Natural killer cell (primary cell): ENCODE results near the gene TSC22D1. TPM values are rescaled to one million over a fixed set of nuclear protein-coding genes. Genes with fewer than 3 reads are reported as not detected.

Source experiments
- ATAC-seq, 3 donors: fragments of 150-1000 bp in 2 of 3; fragments of 200-7000 bp in 1 of 3; cut with Tn5 transposase; 1 replicate in 1 of 3; 2 replicates in 2 of 3; pipeline ENCODE4 v1.10.0; 2021; ENCODE audit warnings: mild to moderate bottlenecking in 2 of 3, moderate library complexity in 2 of 3
- DNase-seq, 2 donors: peaks; one replicate each; pipeline versions ENCODE4 v3.0.0 to v3.0.0-alpha.2; 2013 to 2021; ENCODE audit warnings: mixed read lengths in 1 of 2
- H3K27ac ChIP-seq: one replicate; pipeline ENCODE4 v1.5.1; 2013; ENCODE audit warnings: mild to moderate bottlenecking, low read length
- H3K27me3 ChIP-seq: one replicate; pipeline ENCODE4 v1.6.1; 2013; ENCODE audit warnings: low read length; ENCODE audit not compliant: control insufficient read depth, insufficient read depth
- H3K36me3 ChIP-seq: one replicate; pipeline ENCODE4 v1.6.1; 2013; ENCODE audit warnings: low read length; ENCODE audit not compliant: control insufficient read depth, insufficient read depth
- H3K4me1 ChIP-seq: one replicate; pipeline ENCODE4 v1.6.1; 2013; ENCODE audit warnings: low read length; ENCODE audit not compliant: control insufficient read depth, insufficient read depth
- H3K4me3 ChIP-seq: one replicate; pipeline ENCODE4 v1.5.1; 2013; ENCODE audit warnings: low read length
- H3K9me3 ChIP-seq: one replicate; pipeline ENCODE4 v1.6.1; 2013; ENCODE audit warnings: low read length; ENCODE audit not compliant: control insufficient read depth, insufficient read depth
- H3K27ac Mint-ChIP-seq, 2 donors: one replicate each; pipeline ENCODE4 v1.8.0; 2022; ENCODE audit warnings: mild to moderate bottlenecking in 2 of 2, mixed read lengths in 2 of 2, moderate library complexity in 1 of 2
- H3K27me3 Mint-ChIP-seq, 2 donors: one replicate each; pipeline ENCODE4 v1.8.0; 2022; ENCODE audit warnings: low read depth in 2 of 2, mixed read lengths in 2 of 2
- H3K36me3 Mint-ChIP-seq: one replicate; pipeline ENCODE4 v1.8.0; 2022; ENCODE audit warnings: mixed read lengths
- H3K4me1 Mint-ChIP-seq, 2 donors: one replicate each; pipeline ENCODE4 v1.8.0; 2022; ENCODE audit warnings: mixed read lengths in 2 of 2
- H3K4me3 Mint-ChIP-seq: one replicate; pipeline ENCODE4 v1.8.0; 2022; ENCODE audit warnings: mild to moderate bottlenecking, moderate library complexity, mixed read lengths
- H3K9me3 Mint-ChIP-seq, 2 donors: one replicate each; pipeline ENCODE4 v1.8.0; 2022; ENCODE audit warnings: mixed read lengths in 2 of 2
- WGBS: methylation state at CpG from one replicate; pipeline ENCODE4 v1.1.7; 2013; ENCODE audit warnings: missing lambda C conversion rate; ENCODE audit not compliant: insufficient coverage; 5-methylcytosine and 5-hydroxymethylcytosine counted together
- intact Hi-C: fragments of 100-400 bp; cut with micrococcal nuclease; formaldehyde crosslinking; loops from one replicate; pipeline ENCODE4 v1.14.2; 2022
- total RNA-seq, 4 donors: library from RNA; stranded (reverse); fragments of 120-200 nt in 1 of 4; gene quantifications; one replicate each; pipeline versions ENCODE4 v1.2.3 to v1.2.4, GENCODE V29; 2013 to 2022
- TF ChIP-seq, protein P1 (sequence below): fragments of 200-600 bp; IDR thresholded peaks from one replicate; pipeline ENCODE4 v1.8.0; 2022; ENCODE audit warnings: antibody characterized with exemption

Gene TSC22D1
- total RNA-seq, 3 donors from 2014 or later (not counting 1 experiment from before 2014, with no cell fraction given), result 44.3 to 54.4 (median 44.6) TPM

DNA sequence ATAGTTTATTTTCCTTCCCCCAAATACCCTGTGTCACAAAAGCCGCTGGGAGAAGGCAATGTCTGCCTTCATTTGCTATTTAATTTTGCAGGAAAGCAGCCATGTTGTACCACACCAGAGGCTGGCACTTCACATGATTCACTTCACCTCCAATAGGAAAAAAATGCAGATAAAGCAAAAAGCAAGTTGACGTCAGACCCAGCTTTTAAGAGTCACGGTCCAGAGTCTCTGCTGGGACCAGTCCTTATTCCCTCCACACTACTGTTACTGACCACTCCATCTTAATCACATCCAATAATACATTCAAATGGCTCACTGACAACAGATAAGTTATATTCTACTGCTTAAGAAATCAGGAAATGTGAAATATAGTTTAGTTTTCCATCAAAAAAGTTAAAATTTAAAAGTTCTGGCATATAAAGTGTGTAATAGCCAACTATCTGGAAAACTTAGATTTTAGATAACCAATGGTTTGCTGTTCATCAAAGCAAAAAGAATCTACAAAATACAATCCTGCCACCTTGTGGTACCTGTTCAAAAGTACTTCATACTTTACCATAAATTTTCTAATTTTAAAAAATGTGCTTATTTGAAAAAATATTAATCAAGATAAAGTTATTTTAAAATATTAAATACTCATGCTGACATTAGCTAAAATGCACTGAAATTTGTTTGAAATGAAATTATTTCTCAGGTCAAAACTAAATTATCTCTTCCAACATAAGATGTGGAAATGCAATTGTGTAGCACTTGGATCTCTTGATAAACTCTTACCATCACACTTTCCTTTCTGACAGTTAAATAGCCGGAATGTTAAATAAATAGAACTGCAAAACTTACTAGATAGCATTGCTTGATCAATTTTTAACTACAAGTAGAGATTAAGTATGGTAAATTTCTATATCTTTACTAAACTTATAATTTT lies 105.2 kb downstream of the TSC22D1 start:
- Histone ChIP-seq H3K4me3 (no peak overlapping the region), H3K36me3 (no peaks in the 10 kb centered on the region), H3K27me3 (no peaks in the 10 kb centered on the region), H3K27ac (no peak overlapping the region), H3K4me1 (no peaks in the 10 kb centered on the region), H3K9me3 (no peaks in the 10 kb centered on the region)
- no peaks in the 10 kb centered on the region for H3K36me3 Mint-ChIP-seq
- TF ChIP-seq, protein P1, sequence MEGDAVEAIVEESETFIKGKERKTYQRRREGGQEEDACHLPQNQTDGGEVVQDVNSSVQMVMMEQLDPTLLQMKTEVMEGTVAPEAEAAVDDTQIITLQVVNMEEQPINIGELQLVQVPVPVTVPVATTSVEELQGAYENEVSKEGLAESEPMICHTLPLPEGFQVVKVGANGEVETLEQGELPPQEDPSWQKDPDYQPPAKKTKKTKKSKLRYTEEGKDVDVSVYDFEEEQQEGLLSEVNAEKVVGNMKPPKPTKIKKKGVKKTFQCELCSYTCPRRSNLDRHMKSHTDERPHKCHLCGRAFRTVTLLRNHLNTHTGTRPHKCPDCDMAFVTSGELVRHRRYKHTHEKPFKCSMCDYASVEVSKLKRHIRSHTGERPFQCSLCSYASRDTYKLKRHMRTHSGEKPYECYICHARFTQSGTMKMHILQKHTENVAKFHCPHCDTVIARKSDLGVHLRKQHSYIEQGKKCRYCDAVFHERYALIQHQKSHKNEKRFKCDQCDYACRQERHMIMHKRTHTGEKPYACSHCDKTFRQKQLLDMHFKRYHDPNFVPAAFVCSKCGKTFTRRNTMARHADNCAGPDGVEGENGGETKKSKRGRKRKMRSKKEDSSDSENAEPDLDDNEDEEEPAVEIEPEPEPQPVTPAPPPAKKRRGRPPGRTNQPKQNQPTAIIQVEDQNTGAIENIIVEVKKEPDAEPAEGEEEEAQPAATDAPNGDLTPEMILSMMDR, result peak; percentile 54
- peaks cover 0 to 4% of the 10 kb centered on the region in 2 donors for H3K4me1 Mint-ChIP-seq
- intact Hi-C loops, result loop anchor here (1.0 kb wide), 2 partner anchors 421 to 566 kb away; no protein-coding TSS in a partner anchor
- H3K27me3 Mint-ChIP-seq, result no peaks in the 10 kb centered on the region
- WGBS, result 73% methylated on average over 3 of the region's 4 CpGs
- ATAC-seq, result no peak
- H3K4me3 Mint-ChIP-seq, result no peak overlapping the region
- peak in 1 of 2 donors; percentile 59 for DNase-seq
- no peak overlapping the region for H3K27ac Mint-ChIP-seq
- no peaks in the 10 kb centered on the region for H3K9me3 Mint-ChIP-seq

DNA sequence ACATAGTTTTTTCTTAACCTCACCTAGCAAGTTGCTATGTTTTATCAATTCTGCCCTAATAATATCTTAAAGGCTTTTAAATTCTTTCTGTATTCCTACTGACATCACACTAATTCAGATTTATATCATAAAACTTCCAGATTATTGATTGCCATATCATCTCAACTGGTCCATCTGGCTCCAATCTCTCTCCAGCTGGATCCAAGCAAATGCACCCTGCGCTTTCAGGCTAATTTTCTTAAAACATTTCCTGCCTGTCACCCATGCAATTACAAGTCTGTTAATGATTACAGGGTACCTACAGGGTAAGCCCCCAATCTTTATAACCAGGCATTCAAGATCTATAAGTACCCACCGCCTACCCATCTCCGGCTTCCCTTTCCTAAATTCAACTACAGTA lies 107.3 kb downstream of the TSC22D1 start:
- no peaks in the 10 kb centered on the region for H3K36me3 Mint-ChIP-seq
- ATAC-seq, result no peak
- H3K4me1 ChIP-seq, result no peaks in the 10 kb centered on the region
- no peak overlapping the region for H3K4me3 ChIP-seq
- TF ChIP-seq, protein P1, result no peak
- no peaks in the 10 kb centered on the region for H3K9me3 Mint-ChIP-seq
- no peak overlapping the region for H3K27ac Mint-ChIP-seq
- no peaks in the 10 kb centered on the region for H3K9me3 ChIP-seq
- intact Hi-C loops, result no loop called here
- H3K27ac ChIP-seq, result no peak overlapping the region
- peaks cover 0 to 4% of the 10 kb centered on the region in 2 donors for H3K4me1 Mint-ChIP-seq
- no peak for DNase-seq
- WGBS, result 95% methylated on average over 3 of the region's 3 CpGs
- H3K27me3 Mint-ChIP-seq, result no peaks in the 10 kb centered on the region
- no peak overlapping the region for H3K4me3 Mint-ChIP-seq
- no peaks in the 10 kb centered on the region for H3K36me3 ChIP-seq
- no peaks in the 10 kb centered on the region for H3K27me3 ChIP-seq

DNA sequence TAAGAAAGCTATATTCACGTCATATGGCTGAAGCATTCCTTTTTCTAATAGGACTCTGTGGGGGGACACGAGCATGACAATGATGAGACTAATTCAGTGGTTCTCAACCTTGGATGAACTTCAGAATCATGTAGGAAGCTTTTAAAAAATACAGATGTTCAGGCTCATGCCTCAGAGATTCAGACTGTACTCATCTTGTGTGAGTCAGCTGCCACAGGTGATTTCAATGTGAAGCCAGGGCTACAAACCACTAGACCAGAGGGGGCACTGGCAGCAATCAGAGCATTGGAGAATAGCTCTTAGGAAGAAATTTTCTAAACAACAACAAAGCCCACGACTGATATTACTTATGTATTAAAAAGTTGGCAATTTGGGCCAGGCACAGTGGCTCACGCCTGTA lies 110.8 kb downstream of the TSC22D1 start:
- no peaks in the 10 kb centered on the region for H3K36me3 Mint-ChIP-seq
- TF ChIP-seq, protein P1, result no peak
- 86% methylated on average over 4 of the region's 4 CpGs for WGBS
- H3K4me1 Mint-ChIP-seq, result peaks cover 0 to 4% of the 10 kb centered on the region in 2 donors
- H3K27ac Mint-ChIP-seq, result no peak overlapping the region
- DNase-seq (no peak), ATAC-seq (no peak)
- H3K27me3 ChIP-seq, result no peaks in the 10 kb centered on the region
- intact Hi-C loops, result no loop called here
- no peaks in the 10 kb centered on the region for H3K4me1 ChIP-seq
- no peak overlapping the region for H3K4me3 Mint-ChIP-seq
- no peaks in the 10 kb centered on the region for H3K9me3 ChIP-seq
- no peaks in the 10 kb centered on the region for H3K9me3 Mint-ChIP-seq
- H3K36me3 ChIP-seq, result no peaks in the 10 kb centered on the region
- H3K27me3 Mint-ChIP-seq, result no peaks in the 10 kb centered on the region
- H3K4me3 ChIP-seq, result no peak overlapping the region
- H3K27ac ChIP-seq, result no peak overlapping the region
